Hepatocyte (in vitro differentiated cells): Measurements from ENCODE around the gene DALRD3.

Experiments
- EZH2 ChIP-seq: fragments of 200-600 bp; sonication (generic); IDR thresholded peaks from 2 replicates; pipeline ENCODE4 v1.6.1; 2016; ENCODE audit warnings: antibody characterized with exemption, mild to moderate bottlenecking, borderline replicate concordance
- EZH2phosphoT487 ChIP-seq: fragments of 200-600 bp; sonication (generic); IDR thresholded peaks from one replicate; pipeline ENCODE4 v1.6.1; 2018; ENCODE audit warnings: antibody characterized with exemption, mild to moderate bottlenecking, low read depth, moderate library complexity; ENCODE audit not compliant: unreplicated experiment, severe bottlenecking
- TF ChIP-seq, protein P1 (sequence below): fragments of 200-600 bp; sonication (generic); IDR thresholded peaks from 2 replicates; pipeline ENCODE4 v1.5.1; 2016; ENCODE audit warnings: antibody characterized with exemption, mild to moderate bottlenecking; ENCODE audit not compliant: poor library complexity

DNA sequence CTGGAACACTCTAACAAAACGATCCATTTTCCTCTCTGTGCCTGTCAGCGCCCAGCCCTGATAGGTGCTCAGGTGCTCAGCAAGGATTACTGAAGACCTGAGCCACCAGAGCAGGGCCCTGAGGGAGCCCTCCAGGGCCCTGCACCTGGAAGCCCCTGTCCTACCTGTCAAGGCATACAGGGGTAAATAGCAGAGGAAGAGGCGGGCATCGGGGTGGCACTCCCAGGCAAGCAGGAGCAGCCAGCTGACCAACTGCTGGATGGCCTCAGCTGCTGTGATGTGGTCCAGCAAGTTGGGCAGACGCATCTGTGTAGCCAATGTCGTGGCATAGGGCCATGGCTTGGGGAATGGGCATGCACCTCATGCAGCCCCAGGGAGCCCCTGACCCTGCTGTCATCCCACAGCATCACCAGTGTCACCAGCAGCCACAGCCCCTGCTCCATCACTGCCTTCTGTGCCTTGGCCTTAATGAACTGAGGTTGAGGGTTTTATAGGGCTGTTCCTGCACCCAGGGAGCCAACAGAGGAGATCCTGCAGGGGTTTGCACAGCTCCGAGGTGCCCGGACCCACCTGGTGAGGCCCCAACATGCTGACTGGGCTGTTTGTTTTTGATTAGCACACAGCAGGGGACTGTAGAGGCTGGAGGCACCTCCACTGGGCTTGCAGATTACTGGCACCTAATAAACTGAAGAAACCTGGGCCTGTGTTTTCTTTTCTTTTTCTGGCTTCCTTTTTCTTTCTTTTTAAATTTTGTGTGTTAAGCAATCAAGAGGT lies 19.1 kb downstream of the DALRD3 start:
- no peak for TF ChIP-seq EZH2
- TF ChIP-seq, protein P1, sequence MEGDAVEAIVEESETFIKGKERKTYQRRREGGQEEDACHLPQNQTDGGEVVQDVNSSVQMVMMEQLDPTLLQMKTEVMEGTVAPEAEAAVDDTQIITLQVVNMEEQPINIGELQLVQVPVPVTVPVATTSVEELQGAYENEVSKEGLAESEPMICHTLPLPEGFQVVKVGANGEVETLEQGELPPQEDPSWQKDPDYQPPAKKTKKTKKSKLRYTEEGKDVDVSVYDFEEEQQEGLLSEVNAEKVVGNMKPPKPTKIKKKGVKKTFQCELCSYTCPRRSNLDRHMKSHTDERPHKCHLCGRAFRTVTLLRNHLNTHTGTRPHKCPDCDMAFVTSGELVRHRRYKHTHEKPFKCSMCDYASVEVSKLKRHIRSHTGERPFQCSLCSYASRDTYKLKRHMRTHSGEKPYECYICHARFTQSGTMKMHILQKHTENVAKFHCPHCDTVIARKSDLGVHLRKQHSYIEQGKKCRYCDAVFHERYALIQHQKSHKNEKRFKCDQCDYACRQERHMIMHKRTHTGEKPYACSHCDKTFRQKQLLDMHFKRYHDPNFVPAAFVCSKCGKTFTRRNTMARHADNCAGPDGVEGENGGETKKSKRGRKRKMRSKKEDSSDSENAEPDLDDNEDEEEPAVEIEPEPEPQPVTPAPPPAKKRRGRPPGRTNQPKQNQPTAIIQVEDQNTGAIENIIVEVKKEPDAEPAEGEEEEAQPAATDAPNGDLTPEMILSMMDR, result no peak
- no peak for TF ChIP-seq EZH2phosphoT487
